Stimulated activated naive CD8-positive, alpha-beta T cell treated with anti-CD3 and anti-CD28 coated beads, Interleukin-15, amount 100 ng/mL, for 72 hours (primary cell): ENCODE data around the gene RILPL1.
"Not testable (repeated sequence)": the region's sequence is repeated elsewhere in the genome, so short reads cannot be mapped to it uniquely, and the experiment has no call there.

Experiments used
- ATAC-seq: fragments of 150-1000 bp; cut with Tn5 transposase; 2 replicates; pipeline ENCODE4 v1.10.0; 2021; ENCODE audit warnings: mild to moderate bottlenecking, moderate library complexity
- DNase-seq, 2 donors: peaks; one replicate each; pipeline ENCODE4 v3.0.0; 2021 to 2022
- H3K27ac Mint-ChIP-seq, 2 donors: one replicate each; pipeline ENCODE4 v1.8.0; 2022; ENCODE audit warnings: mild to moderate bottlenecking in 2 of 2, mixed read lengths in 2 of 2, moderate library complexity in 2 of 2
- H3K27me3 Mint-ChIP-seq: one replicate; pipeline ENCODE4 v1.8.0; 2022; ENCODE audit warnings: mixed read lengths
- H3K4me1 Mint-ChIP-seq: one replicate; pipeline ENCODE4 v1.8.0; 2022; ENCODE audit warnings: mild to moderate bottlenecking, mixed read lengths
- H3K4me3 Mint-ChIP-seq, 2 donors: one replicate each; pipeline ENCODE4 v1.8.0; 2022; ENCODE audit warnings: mild to moderate bottlenecking in 2 of 2, mixed read lengths in 2 of 2, moderate library complexity in 1 of 2
- H3K9me3 Mint-ChIP-seq, 2 donors: one replicate each; pipeline ENCODE4 v1.8.0; 2022; ENCODE audit warnings: mixed read lengths in 2 of 2

Gene RILPL1

DNA sequence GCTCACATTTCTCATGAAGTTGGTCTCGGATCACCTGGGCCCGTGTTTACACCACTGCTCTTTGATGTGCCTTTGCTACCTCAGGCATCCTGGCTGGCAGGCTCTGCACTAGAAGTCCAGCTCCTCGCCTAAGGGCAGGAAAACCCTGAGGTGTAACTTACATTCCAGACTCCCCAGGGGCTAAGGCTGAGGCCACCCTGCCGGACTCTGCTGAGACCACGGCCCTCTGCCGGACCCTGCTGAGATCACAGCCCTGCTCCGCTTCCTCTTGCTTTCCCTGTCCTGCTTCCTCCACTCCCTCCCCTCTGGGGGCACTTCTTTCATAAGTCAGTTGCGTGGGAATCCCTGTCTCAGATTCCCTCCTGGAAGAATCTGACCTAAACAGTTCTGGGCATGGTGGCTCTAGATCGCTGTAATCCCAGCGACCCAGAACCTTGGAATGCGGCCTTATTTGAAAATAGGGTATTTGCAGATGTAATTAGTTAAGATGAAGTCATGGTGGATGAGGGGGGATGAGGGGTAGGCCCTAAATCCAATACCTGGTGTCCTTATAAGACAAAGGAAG, 17.2 kb downstream of the RILPL1 start:
- no peak overlapping the region for H3K4me3 Mint-ChIP-seq
- no peaks in the 10 kb centered on the region for H3K4me1 Mint-ChIP-seq
- no peak for DNase-seq
- H3K9me3 Mint-ChIP-seq = no peaks in the 10 kb centered on the region
- ATAC-seq = no peak
- H3K27me3 Mint-ChIP-seq = no peaks in the 10 kb centered on the region
- no peak overlapping the region for H3K27ac Mint-ChIP-seq

DNA sequence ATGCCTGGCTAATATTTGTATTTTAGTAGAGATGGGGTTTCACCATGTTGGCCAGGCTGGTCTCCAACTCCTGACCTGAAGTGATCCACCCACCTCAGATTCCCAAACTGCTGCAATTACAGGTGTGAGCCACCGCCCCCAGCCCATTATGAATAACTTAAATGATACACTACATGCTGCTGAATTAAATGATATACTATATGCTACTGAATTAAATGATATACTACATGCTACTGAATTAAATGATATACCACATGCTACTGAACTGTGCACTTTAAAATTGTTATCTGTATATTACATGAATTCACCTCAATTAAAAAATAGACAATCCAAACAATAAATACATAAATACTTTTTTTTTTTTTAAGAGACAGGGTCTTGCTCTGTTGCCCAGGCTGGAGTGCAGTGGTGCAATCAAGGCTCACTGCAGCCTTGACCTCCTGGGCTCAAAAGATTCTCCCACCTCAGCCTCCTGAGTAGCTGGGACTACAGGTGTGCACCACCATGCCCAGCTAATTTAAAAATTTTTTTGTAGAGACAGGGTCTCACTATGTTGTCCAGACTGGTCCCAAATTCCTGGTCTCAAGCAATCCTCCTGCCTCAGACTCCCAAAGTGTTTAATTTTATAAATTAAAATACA, 18.8 kb downstream of the RILPL1 start:
- ATAC-seq, H3K4me1 Mint-ChIP-seq, H3K27me3 Mint-ChIP-seq, H3K4me3 Mint-ChIP-seq, H3K9me3 Mint-ChIP-seq, H3K27ac Mint-ChIP-seq, DNase-seq: not testable (repeated sequence)

DNA sequence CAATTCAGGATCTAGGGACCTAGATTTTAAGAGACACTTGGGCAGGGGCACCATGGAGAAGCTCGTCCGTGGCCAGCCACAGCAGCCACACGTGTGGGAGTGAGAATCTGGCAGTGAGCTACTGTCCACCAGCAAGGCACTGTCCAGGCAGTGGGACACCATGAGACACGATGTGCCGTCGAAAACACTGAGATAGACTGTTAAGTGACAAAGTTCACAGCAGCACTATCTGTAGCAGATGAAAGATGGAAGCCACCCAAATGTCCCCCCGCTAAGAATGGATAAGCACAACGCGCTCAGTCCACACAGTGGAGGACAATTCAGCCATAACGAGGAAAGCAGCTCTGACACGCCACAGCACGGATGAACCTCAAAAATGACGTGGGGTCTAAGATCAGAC, 19.7 kb downstream of the RILPL1 start:
- Mint-ChIP-seq H3K27ac (no peak overlapping the region), H3K27me3 (no peaks in the 10 kb centered on the region), H3K4me3 (no peak overlapping the region), H3K9me3 (no peaks in the 10 kb centered on the region), H3K4me1 (no peaks in the 10 kb centered on the region)
- DNase-seq = no peak
- ATAC-seq = no peak

DNA sequence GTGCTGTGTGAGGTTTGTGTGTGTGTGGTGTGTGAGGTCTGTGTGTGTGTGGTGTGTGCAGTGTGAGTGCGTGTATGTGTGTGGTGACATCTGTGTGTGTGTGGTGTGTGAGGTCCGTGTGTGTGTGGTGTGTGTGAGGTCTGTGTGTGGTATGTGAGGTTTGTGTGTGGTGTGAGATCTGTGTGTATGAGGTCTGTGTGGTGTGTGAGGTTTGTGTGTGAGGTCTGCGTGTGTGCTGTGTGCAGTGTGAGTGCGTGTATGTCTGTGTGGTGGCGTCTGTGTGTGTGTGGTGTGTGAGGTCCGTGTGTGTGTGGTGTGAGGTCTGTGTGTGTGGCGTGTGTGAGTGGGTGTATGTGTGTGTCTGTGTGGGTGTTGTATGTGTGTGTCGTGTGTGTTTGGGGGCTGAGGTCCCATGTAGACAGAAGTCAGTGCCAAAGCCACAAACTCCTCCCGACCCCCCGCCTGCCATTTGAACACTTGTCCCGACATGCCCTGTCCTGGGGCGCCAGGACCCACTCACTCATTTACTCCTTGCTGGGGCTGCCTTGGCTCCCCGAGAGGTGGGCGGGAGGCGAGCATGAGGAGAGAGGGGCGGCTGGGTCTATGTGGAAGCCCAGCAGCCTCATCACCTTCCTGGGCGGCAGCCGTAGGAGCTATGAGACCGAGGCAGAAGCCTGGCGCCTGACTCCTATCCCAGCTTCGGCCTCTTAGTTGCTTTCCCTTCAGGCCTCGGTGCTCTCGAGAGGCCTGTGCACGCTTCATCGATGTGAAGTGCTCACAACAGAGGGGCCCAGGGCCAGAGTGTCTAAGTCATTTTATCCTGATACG, 20.5 kb downstream of the RILPL1 start:
- Mint-ChIP-seq H3K27ac (no peak overlapping the region), H3K4me3 (no peak overlapping the region), H3K4me1 (no peaks in the 10 kb centered on the region), H3K27me3 (no peaks in the 10 kb centered on the region), H3K9me3 (no peaks in the 10 kb centered on the region)
- DNase-seq (no peak), ATAC-seq (no peak)

DNA sequence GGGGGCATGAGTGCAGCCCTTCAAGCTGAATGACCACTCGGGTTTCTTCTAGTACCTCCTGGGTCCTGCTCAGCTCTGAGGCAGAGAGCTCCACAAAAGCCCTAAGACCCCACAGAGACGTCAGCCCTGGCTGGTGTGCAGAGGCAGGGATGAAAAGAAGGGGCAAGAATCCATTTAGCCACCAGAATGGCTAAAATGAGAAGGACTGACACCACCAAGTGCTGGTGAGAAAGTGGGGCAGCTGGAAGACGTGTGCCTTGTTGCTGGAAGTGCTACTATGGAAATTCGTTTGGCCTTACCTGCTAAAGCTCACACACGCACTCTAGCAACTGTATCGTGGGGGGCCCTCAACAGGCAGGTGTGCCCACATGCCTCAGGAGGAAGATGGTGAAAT, 26.7 kb downstream of the RILPL1 start:
- no peak for DNase-seq
- Mint-ChIP-seq H3K27me3 (no peaks in the 10 kb centered on the region), H3K4me3 (no peak overlapping the region), H3K4me1 (no peaks in the 10 kb centered on the region), H3K27ac (no peak overlapping the region), H3K9me3 (no peaks in the 10 kb centered on the region)
- ATAC-seq = no peak

DNA sequence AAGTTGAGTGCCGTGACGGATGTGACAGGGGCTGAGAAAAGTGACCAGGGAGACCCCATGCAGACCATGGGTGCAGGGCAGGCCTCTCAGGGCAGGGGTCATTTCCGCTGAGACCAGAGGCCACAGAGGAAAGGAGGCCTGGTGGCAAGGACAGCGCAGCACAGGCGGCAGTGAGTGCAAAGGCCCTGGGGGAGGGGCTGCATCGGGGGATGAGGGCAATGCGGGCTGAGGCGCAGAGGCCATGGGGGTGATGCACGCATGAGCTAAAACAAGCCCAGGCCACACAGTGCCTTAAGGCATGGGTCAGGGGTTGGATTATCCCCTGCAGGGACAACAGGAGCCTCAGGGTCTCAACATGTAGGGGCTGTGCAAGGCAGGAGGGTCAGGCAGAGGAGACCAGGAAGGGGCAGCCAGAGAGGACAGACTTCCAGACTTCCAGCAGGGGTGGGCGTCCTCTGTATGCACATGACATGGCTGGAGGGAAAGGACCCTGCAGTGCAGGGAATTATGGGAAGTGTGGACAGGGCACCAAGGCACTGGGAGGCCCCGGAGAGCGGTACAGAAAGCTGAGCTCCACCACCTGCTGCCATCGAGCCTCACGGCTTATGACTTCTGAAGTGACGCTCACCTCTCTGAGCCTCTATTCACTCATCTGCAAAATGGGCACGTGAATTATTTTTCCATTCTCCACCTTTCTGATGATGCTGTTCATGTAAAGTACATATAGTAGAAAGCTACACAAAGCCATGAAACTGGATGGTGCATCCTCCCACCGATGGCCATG, 27.3 kb downstream of the RILPL1 start:
- Mint-ChIP-seq H3K27ac (no peak overlapping the region), H3K4me1 (no peaks in the 10 kb centered on the region), H3K9me3 (no peaks in the 10 kb centered on the region), H3K27me3 (no peaks in the 10 kb centered on the region), H3K4me3 (no peak overlapping the region)
- DNase-seq (no peak), ATAC-seq (no peak)

DNA sequence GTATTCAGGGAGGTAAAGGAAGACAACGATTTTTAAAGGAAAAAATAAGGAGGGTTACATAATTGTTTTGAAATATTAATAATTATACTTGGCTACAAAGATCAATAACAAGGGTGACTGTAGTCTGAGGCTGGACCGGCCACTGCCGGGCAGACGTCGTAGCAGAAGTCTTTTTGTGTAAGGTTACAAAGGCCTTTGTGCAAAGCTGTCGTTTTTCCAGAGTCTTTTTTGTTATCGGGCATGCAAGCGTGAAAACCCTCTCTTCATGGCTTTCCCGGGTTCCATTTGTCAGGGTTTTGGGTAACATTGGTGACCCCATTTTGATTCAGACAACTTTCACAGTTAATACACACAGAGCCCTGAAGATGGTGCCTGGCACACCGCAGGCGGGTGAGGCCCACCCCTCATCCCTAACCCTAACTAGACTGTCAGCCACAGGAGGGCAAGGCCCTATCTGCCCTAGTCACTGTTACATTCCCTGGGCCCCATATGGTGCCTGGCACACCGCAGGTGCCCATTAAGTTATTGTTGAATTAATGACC, 31.3 kb downstream of the RILPL1 start:
- no peak for ATAC-seq
- Mint-ChIP-seq H3K27me3 (no peaks in the 10 kb centered on the region), H3K27ac (peak overlapping the region in 1 of 2 donors; percentile 89)

DNA sequence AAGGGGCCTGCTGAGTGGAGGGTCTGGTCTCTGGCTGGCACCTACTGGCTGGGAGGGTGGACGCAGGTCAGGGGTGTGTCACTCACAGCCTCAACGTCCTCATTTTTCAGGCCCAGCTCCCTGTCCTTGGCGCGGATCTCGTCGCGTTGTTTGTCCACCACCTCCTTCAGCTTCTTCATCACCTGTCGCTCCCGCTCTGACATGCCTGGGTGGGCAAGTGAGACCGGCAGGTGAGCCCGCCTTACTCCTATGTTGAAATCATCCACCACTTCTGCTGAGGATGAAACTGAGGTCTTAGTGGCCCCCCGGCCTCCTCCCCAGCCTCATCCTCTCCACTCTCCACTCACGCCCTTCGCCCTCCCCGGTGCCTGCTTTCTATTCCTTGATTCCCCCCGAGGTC, 34.2 kb downstream of the RILPL1 start:
- ATAC-seq (no peak), DNase-seq (no peak)
- Mint-ChIP-seq H3K27me3 (no peaks in the 10 kb centered on the region), H3K9me3 (no peaks in the 10 kb centered on the region), H3K27ac (no peak overlapping the region), H3K4me3 (no peak overlapping the region), H3K4me1 (no peaks in the 10 kb centered on the region)

More for the DNA sequence above, 31.3 kb downstream of the RILPL1 start:
- Mint-ChIP-seq H3K4me1 (no peaks in the 10 kb centered on the region), H3K4me3 (no peak overlapping the region), H3K9me3 (no peaks in the 10 kb centered on the region)
- DNase-seq = no peak

DNA sequence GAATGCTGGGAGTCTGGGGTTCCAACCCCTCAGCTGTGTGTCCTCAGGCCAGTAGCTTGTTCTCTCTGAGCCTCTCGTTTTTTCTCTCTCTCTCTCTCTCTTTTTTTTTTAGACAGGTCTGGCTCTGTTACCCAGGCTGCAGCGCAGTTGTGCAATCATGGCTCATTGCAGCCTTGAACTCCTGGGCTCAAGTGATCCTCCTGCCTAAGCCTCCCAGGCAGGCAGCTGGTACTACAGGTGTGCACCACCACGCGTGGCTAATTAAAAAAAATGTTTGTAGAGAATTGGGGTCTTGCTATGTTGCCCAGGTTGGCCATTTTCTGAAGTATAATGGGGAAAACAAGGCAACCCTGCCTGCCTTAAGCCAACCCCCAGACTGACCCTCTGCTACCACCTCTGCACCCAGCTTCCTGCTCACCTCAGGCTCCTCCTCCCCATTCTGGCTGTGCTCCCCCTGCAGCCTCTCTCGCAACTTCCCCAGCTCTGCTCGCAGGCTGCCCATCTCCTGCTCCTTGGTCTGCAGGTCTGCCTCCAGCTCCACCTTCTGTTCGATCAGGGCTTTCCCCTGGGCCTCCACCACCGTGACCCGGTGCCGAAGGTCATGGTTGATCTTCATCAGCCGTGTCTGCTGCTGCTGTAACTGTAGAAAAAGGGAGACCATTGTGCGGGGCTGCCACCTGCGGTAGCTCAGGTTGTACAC, 35.2 kb downstream of the RILPL1 start:
- Mint-ChIP-seq H3K4me3 (no peak overlapping the region), H3K4me1 (no peaks in the 10 kb centered on the region), H3K27me3 (no peaks in the 10 kb centered on the region), H3K27ac (peak overlapping the region in 1 of 2 donors; percentile 46), H3K9me3 (no peaks in the 10 kb centered on the region)
- DNase-seq = no peak
- no peak for ATAC-seq

DNA sequence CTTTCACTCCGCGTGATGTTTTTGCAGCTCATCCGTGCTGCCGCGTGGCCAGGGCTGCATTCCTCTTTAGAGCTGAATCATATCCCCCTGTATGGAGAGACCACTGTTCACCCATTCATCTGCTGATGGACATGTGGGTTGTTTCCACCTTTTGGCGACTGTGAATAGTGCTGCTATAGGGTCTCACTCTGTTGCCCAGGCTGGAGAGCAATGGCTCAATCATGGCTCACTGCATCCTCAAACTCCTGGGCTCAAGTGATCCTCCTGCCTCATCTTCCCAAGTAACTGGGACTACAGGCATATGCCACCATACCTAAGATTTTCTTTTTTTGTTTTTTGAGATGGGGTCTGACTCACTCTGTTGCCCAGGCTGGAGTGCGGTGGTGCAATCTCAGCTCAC, 36.5 kb downstream of the RILPL1 start:
- Mint-ChIP-seq H3K4me1 (no peaks in the 10 kb centered on the region), H3K4me3 (no peak overlapping the region), H3K27me3 (no peaks in the 10 kb centered on the region), H3K9me3 (no peaks in the 10 kb centered on the region), H3K27ac (no peak overlapping the region)
- DNase-seq = no peak
- no peak for ATAC-seq

DNA sequence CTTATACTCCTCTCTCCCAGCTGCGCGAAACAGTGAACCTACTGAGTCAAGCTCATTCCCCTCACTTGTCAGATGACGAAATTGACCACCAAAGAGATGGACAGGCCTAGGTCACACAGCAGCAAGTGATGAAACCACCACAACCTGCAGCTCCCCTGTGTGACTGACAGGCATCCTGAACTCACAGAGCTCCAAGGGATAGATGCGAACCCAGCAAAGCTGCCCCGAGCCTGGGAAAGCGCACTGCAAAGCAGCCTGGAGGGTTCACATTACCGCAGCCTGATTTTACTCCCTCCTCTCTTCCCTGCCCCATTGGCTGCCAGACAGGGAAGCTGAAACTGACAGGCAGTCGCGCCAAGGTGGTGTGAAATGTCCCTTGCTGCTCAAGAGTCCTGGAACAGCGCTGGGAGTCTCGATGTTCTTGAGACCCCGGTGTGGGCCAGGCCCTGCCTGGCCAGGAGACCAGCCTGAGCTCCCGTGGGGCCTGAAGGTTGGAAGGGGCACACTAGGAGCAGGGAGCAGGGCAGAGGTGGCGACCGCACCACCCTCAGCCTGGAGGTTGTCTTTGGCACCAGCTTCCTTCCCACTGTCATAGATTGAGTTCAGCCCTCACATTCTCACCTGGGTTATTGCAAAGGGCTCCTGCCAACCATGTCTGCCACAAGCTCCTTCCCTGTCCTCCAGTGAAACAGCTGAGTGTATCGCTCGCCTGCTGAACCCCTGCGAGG, 39.2 kb downstream of the RILPL1 start:
- Mint-ChIP-seq H3K4me3 (no peak overlapping the region), H3K9me3 (no peaks in the 10 kb centered on the region), H3K27me3 (no peaks in the 10 kb centered on the region), H3K27ac (peak overlapping the region in 1 of 2 donors; percentile 77), H3K4me1 (no peaks in the 10 kb centered on the region)
- DNase-seq = no peak
- ATAC-seq = no peak

DNA sequence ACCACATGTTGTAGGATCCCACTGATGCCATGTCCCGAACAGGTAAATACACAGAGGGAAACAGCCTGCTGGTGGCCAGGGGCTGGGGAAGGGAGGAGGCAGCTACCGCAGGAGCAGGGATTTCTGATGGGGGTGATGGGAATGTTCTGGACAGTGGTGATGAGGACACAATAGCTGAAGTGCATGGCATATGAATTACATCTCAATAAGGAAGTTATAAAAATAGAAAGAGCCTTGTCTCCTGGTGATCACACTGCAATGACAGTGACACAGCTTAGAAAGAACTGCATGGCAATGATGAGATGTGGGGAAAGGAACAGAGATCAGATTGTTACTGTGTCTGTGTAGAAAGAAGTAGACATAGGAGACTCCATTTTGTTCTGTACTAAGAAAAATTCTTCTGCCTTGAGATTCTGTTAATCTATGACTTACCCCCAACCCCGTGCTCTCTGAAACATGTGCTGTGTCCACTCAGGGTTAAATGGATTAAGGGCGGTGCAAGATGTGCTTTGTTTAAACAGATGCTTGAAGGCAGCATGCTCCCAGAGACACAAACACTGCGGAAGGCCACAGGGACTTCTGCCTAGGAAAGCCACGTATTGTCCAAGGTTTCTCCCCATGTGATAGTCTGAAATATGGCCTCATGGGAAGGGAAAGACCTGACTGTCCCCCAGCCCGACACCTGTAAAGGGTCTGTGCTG, 41.0 kb downstream of the RILPL1 start:
- not testable (repeated sequence) for H3K9me3 Mint-ChIP-seq, H3K27me3 Mint-ChIP-seq, H3K4me3 Mint-ChIP-seq, H3K4me1 Mint-ChIP-seq, DNase-seq, ATAC-seq, H3K27ac Mint-ChIP-seq

DNA sequence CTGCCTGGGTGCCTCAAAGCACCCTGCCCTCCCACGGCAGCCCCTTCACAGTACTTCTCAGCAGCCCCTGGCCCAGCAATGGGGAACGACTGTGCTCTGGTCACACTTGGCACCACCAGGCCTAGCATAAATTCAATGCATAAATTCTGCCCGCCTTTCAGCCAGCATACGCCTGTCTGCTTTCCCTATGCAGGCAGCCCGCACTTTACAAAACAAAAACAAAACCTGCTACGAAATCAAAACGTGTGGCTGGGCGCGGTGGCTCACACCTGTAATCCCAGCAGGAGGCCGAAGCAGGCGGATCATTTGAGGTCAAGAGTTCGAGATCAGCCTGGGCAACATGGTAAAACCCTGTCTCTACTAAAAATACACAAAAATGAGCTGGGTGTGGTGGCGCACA, 42.0 kb downstream of the RILPL1 start:
- Mint-ChIP-seq H3K4me1 (no peaks in the 10 kb centered on the region), H3K27me3 (no peaks in the 10 kb centered on the region), H3K9me3 (no peaks in the 10 kb centered on the region), H3K27ac (no peak overlapping the region), H3K4me3 (no peak overlapping the region)
- no peak for DNase-seq
- ATAC-seq = no peak

DNA sequence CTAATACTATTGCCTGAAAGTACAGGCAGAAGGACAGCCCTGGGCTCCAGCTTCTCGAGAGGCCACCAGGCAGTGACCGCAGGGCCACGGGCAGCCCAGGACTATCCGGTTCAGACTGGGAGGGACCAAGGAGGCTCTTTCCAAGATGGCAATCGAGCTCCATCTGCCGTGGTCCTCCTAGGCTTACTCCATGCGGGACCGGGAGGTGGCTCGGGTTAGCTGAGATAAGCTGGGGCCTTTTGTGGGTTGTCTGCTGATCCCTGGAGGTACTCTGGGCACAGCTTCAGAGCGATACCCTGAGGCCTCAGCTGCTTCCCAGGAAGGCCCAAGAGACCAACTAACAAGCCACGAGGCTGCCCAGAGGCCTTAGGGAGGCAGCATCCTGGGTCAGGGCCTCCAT, 42.5 kb downstream of the RILPL1 start:
- ATAC-seq = no peak
- no peaks in the 10 kb centered on the region for H3K9me3 Mint-ChIP-seq
- no peaks in the 10 kb centered on the region for H3K27me3 Mint-ChIP-seq
- DNase-seq = no peak
- H3K4me3 Mint-ChIP-seq = no peak overlapping the region
- H3K4me1 Mint-ChIP-seq = no peaks in the 10 kb centered on the region
- no peak overlapping the region for H3K27ac Mint-ChIP-seq
